GM19397 (cell line): ENCODE data around the gene TOX2.
A peak's percentile ranks its signal among the peaks of the same experiment; 100 is the strongest.

ENCODE experiments used
- ATAC-seq: cut with Tn5 transposase; IDR thresholded peaks from one replicate; pipeline ENCODE4 v1.9.1; 2021; ENCODE audit warnings: mild to moderate bottlenecking, moderate library complexity; ENCODE audit not compliant: unreplicated experiment

Gene TOX2

DNA sequence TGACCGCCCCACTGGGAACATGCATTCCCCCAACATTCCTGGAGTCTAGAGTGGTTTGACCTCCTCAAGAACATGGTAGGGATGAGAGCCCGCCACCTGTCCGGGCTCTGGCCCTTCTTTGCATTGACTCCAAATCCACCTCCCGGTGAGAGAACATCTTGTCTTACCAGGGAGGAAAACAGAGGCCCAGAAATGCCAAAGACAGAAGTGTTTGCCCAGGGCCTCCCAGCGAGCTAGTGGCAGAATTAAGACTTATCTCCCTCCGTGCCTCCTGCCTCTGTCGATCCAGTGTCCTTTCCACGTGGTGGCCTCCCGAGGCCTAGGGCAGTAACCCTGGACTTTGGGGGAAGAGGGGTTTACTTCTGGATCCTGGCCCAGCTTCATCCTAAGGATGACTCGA, 137.5 kb downstream of the TOX2 start:
- ATAC-seq, result no peak

DNA sequence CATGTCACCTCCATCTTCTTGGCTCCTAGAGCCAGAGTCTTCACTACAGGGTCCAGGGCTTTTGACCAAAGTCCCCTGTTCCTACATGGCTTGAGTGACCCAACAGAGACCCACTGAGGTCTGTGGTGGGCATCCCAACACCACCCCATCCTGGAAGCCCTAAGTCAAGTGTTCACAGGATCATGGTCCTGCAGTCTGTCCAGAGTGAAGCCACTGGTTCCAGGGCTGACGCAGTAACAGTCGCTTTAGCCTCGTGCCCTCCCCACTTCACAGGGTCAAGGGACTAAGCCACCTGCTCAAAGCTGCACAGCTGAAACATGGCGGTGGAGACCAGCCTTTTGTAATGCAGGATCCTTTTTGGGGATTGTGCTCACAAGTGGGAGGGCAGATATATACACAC, 138.4 kb downstream of the TOX2 start:
- ATAC-seq, result no peak

DNA sequence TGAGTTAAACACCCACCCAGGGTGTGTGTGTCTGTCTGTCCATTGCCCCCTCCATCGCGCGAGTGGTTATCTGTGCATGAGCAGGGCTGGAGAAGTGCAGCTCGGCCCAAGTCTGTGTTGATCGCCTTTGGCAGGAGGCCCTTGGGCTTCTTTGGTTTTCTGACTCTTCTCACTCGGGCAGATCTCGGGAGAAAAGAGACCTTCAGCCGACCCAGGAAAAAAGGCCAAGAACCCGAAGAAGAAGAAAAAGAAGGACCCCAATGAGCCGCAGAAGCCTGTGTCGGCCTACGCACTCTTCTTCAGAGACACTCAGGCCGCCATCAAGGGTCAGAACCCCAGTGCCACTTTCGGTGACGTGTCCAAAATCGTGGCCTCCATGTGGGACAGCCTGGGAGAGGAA, 139.5 kb downstream of the TOX2 start:
- no peak for ATAC-seq

DNA sequence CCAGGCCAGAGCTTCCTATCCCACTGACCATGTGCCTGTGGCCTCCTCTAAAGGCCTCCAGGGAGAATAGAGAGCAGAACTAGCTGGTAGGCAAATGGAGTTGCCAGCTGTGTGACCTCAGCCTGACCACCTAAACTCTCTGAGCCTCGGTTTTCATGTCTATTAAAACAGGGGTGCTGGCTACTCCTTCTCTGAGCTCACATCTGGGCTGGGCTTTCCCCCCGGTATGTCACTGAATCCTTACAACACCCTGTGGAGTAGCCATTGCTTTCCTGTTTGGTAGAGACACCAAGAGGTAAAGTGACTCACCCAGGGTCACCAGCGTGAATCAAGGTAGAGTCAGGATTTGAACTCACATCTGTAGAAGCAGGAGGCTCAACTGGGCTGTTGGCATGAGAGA, 140.2 kb downstream of the TOX2 start:
- no peak for ATAC-seq

DNA sequence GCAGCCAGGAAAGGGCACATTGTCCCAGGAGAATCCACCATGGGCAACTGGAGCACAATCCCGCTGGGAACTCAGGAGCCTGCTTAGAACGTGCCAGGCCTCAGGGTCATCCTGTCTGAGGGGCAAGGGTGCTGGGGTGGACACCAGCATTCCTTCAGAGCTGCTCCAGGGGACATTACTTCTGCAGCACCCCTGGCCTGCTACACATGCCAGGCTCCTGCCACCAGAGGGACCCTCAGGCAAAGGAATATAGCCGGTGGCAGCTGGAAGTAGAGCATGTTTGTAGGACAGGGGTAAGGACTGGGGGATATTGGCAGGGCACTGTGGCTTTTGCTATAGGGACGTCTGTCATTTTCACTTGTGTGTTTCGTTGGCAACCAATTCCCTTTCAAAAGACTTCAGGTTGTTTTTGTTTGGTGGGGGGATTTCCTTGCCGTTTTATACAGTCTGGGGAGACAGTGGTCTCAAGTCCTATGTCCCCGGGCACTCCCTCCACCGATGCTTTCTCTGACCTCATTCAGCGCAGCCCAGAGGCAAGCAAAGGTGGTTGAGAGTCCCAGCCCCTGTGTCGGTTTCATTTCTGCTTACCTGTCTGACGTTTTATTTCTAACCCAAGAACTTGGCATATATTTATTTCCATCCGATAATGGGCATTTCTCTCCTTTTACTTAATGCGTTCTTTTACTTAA, 141.5 kb downstream of the TOX2 start:
- no peak for ATAC-seq

DNA sequence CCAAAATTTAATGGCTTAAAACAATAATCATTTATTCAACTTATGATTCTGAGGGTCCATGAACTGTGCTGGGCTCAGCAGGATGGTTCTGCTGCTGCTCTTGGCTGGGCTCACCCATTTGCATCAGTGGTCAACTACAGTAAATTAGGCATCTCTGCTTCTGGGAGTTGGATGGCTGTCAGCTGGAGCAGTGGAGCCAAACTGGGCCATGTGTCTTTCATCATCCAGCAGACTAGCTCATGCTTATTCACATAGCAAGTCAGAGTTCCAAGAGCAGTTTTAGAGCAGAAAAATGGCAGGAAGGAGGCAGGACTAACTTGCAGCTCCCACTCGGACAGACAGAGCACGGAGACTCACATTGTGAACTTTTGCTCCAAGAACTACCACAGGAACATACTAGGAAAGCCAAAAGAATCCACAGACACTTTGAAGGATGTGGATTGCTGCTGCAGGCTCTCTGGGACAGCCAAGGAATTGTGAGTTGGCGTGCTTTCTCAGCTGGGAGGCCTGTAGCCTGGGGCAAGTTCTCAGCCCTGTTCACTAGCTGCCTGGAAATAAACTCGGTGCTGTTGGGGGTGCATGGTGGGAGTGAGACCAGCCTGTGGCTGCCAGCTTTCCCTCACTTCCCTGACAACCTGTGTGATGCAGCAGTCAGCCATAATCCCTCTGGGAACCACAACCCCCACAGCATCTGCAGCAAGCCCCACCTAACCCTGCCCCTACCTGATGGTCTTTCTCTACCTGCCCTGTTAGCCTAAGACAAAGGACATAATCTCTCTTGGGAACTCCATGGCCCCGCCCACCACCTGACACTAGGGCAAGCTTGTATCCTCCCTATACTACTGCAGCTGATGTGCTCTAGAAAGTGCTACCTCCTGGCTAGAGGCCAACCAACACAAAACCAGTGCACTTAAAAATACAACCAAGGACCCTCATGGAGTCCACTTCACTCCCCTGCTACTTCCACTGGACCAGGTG, 143.3 kb downstream of the TOX2 start:
- no peak for ATAC-seq

DNA sequence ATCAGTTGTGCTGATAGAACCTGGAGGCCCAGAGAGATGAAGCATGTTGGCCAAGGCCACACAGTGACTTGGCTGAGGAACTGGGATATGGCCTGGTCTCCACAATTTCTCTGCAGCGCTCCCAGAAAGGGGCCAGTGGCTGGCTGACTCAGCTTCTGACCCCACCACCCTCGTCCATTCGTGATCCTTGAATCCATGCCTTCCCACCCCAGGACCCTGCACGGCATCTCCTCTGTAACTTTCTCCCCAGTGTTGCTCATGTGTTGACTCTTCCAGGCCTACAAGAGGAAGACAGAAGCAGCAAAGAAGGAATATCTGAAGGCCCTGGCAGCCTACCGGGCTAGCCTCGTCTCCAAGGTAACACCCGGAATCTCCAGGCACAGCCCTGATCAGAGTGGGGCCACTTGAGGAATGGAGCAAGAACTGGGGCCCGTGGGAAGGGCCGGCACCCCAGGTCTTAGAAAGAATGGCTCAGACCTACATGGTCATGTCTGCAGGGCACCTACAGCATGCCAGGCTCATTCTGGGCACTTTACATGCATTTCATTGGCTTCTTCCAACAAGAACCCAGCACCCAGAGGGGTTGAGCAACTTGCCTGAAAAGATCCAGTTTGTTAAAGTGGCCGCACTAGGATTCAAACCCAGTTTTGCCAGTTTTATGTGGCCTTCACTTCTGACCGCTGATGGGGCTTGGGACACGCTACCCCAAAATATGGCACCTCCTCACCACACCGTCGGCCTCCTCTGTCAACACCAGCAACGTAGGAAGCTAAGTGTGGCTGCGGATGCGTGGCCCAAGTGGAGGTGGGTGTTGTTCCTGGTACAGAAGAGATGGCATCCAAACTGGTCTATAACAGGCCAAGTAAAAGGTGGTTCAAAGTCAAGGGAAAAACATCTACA, 150.1 kb downstream of the TOX2 start:
- no peak for ATAC-seq

DNA sequence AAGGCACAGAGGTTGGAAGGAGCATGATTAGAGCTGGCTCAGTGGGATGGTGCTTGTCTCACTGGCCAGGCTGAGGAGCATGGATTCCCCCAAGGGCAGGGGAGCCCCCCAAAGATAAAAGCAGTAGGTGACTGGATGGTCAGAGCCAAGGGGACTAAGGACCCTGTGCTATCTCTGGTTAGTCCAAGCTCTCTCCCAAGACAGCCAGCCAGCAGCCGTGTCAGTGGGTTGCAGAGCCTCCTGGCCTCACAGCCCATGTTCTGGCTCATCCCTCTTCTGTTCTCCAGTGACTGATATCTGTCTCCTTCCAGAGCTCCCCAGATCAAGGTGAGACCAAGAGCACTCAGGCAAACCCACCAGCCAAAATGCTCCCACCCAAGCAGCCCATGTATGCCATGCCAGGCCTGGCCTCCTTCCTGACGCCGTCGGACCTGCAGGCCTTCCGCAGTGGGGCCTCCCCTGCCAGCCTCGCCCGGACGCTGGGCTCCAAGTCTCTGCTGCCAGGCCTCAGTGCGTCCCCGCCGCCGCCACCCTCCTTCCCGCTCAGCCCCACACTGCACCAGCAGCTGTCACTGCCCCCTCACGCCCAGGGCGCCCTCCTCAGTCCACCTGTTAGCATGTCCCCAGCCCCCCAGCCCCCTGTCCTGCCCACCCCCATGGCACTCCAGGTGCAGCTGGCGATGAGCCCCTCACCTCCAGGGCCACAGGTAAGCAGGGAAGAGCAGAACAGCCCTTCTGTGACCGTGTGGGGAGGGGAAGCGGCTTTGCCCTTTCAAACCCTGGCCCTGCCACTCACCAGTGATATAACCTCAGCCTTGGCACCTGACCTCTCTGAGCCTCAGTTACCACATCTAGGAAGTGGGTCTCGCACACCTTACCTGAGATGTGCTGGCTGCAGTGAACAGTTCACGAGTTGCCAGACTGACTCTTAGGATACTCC, 151.0 kb downstream of the TOX2 start:
- ATAC-seq, result no peak

DNA sequence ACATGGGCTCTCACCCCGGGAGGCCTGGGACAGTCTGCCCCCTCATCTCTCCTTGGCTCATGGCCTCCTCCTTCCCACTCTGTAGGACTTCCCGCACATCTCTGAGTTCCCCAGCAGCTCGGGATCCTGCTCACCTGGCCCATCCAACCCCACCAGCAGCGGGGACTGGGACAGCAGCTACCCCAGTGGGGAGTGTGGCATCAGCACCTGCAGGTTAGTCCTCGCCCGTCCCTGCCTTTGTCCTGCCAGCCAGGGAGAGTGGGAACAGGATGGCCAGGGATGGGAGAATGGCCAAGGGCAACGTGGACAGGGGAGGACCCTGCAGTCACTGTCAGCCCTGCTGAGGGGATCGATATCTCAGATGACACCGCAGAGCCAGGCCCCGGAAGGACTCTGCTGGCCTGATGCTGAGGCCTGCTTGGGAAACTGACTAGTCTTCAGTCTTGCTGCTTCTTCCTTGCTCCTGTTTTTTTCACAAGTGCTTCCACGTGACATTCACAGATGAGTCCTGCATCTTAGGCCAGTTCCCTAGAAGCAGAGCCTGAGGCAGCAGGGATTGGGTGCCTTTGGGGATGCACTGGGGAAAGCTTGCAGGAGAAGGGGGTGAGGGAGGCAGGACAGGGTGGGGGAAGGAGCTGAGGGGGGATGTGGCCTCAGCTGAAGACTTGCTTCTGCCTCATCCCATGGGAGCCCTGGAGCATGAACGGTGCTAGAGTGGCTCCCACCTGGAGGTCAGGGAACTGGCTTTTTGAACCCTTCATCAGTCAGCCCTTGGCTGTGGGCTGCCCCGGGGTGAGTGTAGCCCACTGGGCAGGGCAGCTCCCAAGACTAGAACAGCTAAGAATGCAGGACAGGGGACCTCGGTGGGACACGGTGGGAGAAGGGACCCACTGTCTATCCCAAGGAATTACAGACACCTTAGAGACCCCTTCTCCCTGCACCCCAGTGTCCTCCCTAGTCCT, 152.3 kb downstream of the TOX2 start:
- no peak for ATAC-seq

DNA sequence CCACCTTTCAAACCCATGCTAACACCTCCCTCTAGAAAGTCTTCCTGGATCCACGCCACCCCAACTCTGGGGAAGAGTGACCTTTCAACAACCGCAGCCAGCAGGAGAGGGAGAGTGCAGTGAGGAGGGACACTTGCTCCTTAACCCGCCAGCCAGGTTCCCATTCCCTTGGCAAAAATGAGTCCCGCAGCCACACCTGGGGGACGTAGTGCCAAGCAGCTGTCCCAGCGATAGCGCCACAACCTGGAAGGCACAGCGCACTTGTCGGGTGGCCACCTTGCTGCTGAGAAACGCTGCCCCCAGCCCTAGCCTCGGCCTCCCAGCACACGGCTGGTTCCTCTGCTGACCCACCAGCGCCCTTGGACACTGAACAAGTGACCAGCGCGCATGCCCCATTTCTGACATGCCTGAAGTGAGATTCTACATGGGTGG, 153.0 kb downstream of the TOX2 start:
- no peak for ATAC-seq

DNA sequence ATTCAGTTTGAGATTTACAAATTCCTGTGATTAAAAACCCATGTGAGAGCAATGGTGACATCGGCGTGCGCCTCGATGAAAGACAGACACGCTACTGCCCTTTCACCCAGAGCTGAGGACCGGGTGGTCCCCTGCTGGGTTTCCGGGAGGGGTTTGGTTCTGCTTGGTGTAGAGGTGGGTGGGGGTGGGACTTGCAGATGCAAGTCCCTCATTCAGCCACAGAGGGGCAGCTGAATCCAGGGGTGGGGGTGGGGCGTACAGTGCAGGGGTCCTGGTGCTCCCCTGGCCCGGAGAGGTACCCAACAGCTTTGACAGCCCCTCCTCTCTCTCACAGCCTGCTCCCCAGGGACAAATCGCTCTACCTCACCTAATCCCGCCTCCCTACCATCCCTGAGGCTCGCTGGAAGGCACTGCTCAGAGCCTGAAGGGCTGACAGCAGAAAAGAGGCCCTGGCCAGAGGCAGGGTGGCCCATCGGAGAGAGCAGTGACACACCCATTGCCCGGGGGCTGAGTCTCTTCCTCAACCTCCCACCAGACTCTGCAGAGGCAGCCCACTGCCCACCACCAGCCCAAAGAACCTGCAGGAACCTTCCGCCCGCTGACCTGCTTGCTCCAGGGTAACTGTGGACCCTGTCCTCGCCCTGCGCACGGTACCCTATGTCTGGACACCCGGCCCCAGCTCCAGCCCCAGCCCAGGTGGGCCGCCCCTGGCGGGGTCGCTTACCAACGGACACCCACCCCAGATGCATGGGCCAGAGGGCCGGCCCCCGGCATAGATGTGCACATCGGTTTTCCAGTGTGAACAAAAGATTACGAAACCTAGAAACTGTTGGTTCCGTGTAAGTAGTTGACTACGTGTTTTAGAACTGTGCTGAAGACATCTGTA, 153.9 kb downstream of the TOX2 start:
- no peak for ATAC-seq

DNA sequence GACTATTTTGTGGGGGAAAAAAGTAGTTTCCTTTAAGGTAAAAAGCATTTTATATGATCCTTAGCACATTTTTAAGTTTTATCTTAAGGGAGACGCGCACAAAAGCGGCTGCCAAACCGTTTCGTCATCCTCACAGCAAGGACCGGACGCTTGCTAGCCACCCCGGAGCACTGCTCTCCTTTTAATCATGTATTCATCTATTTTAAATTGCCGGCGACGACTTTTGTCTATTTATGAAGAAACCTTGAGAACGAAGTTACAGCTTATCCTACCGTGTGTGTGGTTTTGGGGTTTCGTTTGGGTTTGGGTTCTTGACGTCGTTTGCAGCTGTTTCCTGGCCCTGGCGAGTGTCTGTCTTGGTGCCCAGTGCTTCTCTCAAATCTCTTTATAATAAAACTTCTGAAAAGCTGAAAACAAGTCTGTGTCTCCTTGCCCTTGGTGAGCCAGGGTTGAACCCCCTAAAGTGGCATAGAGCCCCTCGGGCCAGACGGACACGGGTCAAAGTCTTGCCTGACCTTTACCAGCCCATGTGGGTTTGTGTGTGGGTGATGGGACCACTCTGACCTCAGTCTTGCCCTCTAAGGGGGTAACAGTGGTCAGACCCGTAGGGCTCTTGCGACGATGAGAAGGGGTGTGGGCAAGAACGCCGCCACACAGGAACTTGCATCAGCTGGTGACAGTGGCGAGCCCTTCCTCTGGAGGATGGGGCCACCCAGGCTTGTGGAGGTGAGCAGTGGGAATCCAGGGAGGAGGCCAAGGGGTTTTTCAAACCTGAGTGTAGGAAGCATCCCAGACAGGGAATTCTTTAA, 154.8 kb downstream of the TOX2 start:
- peak; percentile 56 for ATAC-seq

DNA sequence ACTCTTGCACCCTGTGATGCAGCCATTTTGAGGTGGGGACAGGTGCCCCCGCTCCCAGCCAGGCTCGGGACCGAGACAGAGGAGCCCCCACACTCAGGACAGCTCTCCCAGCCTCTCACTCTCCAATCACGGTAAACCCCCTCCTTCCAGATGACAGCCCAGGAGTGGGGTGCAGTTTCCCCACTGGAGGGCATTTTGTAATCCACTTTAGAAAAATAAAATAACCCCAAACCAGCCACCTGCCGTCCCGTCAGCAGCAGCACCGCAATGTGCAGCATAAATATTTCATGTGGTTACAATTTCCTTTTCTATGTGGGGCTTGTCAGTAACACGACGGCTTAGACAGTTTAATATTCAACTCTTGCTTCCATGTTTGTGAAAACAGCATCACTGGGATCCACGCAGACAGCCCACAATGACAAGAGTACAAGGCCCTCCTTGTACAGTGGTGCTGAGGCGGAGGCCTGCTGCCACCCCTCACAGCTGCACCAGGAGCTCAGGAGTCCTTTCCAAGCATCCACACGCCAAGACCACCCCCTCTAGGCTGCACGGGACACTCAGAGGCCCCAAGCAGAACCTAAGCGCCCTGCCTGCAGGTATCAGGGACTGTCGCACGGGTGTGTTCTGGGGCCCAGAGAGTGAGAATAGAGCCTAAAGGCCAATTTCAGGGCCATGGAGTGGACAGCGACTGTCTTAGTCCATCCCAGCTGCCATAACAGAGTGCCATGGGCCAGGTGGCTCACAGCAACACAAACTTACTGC, 155.7 kb downstream of the TOX2 start:
- no peak for ATAC-seq

DNA sequence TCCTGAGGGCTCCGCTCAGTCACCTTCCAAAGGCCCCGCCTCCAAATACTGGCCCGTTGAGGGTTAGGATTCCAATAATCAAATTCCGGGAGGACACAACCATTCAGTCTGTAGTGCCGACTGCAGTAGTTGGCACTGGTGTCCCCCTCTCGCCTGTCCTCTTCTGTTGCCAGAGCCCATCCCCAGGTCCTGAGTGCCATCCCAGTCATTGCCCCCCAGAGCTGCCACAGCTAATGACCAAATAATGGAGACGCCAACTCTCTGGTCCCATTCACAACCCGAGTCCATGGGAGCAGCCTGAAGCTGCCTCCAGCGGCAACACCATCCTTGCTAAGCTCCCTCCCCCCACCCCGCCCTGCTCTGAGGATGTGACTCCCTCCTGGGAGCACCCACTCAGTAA, 156.4 kb downstream of the TOX2 start:
- ATAC-seq, result no peak

DNA sequence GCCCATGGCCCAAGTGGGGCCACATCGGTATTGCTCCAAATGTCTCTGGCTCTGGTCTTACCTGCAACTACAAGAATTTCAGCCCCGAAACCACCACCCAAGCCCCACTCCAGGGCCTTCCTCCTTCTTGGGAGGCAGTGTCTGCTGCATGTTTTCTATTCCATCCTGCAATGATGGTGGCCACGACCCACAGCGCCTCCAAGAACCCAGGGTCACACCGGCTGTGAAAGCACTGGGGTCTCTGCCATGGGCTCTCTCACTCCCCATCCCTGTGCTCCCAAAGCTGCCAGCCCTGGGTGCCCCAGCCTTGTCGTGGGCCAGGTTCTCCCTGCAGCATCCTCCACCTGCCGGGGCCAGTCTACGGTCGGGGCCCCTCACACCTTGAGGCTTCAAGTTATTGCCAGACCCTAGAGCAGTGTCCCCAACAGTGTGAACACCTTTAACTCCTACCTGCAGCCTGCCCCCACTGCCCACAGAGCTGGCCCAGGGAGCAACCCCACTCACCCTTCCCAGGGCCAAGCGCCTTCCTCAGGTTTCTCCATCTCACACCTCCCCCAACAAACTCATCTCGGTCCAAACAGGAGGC, 157.0 kb downstream of the TOX2 start:
- ATAC-seq, result no peak

DNA sequence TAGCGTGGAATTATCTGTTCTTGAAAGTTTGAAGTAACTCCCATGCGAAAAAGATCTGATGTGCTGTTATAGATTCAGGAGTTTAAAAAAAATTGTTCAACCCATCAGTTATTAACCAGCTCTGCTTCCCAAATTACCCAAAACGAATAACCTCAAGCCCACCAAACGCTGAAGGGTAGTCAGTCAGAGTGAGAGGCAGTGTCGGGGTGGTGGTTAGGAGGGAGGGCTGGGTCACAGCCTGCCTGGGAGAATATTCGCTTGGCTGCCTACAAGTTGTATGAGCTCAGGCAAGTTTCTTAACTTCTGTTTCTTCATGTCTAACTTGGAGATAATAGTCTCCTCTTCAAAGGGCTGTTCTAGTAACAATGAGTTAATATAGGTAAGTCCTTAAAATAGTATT, 157.7 kb downstream of the TOX2 start:
- no peak for ATAC-seq
